BLaER1 treated with 17β-estradiol and CSF1 and Interleukin-3, amounts not matched to agents 10 nM and 100 nM (cell line): ENCODE data around the gene AEBP1.

ENCODE experiments used
- H3K27ac ChIP-seq, 11 experiments: shearing (Covaris generic); formaldehyde crosslinking; 2 replicates each; pipeline ENCODE4 v1.8.1; 2022
- H3K27me3 ChIP-seq, 11 experiments: shearing (Covaris generic); formaldehyde crosslinking; 2 replicates each; pipeline ENCODE4 v1.8.1; 2022
- H3K36me3 ChIP-seq, 11 experiments: shearing (Covaris generic); formaldehyde crosslinking; 2 replicates each; pipeline ENCODE4 v1.8.1; 2022
- H3K4me1 ChIP-seq, 10 experiments: shearing (Covaris generic); formaldehyde crosslinking; 2 replicates each; pipeline ENCODE4 v1.8.1; 2022
- H3K4me2 ChIP-seq, 11 experiments: shearing (Covaris generic); formaldehyde crosslinking; 2 replicates each; pipeline ENCODE4 v1.8.1; 2022
- H3K4me3 ChIP-seq, 10 experiments: shearing (Covaris generic); formaldehyde crosslinking; 2 replicates each; pipeline ENCODE4 v1.8.1; 2022
- H3K9ac ChIP-seq, 11 experiments: shearing (Covaris generic); formaldehyde crosslinking; 2 replicates each; pipeline ENCODE4 v1.8.1; 2022
- H3K9me3 ChIP-seq, 11 experiments: shearing (Covaris generic); formaldehyde crosslinking; replicated peaks in 1 of 11; 2 replicates each; pipeline ENCODE4 v1.8.1; 2022
- H4K20me1 ChIP-seq, 11 experiments: shearing (Covaris generic); formaldehyde crosslinking; 2 replicates each; pipeline ENCODE4 v1.8.1; 2022
- Cebpa-rat ChIP-seq, 11 experiments: shearing (Covaris generic); IDR thresholded peaks; 2 replicates each; pipeline ENCODE4 v1.8.1; 2022

The AEBP1 gene

GRCh38 chr7:44102846-44103565 lies 1.1 kb upstream of the AEBP1 start:
- H3K9me3 ChIP-seq = no peaks in the 10 kb centered on the region
- peak overlapping the region in 8 of 11 experiments; percentile 1 to 89 (median 80); a peak in 12 of 22 replicates for H3K9ac ChIP-seq
- peaks cover 4 to 23% (median 21%) of the 10 kb centered on the region in 11 experiments; a peak in 19 of 22 replicates for H3K36me3 ChIP-seq
- H3K27ac ChIP-seq = peak overlapping the region in 8 of 11 experiments; percentile 84 to 97 (median 91); a peak in 14 of 22 replicates
- peak overlapping the region in 5 of 10 experiments; percentile 72 to 84 (median 76); a peak in 9 of 20 replicates for H3K4me3 ChIP-seq
- H4K20me1 ChIP-seq = peaks cover 0 to 35% (median 32%) of the 10 kb centered on the region in 11 experiments; a peak in 18 of 22 replicates
- H3K4me2 ChIP-seq = peak overlapping the region; percentile 81 to 97 (median 91)
- no peak for TF ChIP-seq Cebpa-rat (IDR thresholded peaks at IDR 0.05)
- peaks cover 73 to 92% (median 88%) of the 10 kb centered on the region in 10 experiments for H3K4me1 ChIP-seq
- no peaks in the 10 kb centered on the region; a peak in 1 of 22 replicates for H3K27me3 ChIP-seq

GRCh38 chr7:44103566-44103922 lies 601 bp upstream of the AEBP1 start:
- Histone ChIP-seq H3K27me3 (no peaks in the 10 kb centered on the region; a peak in 1 of 22 replicates), H3K4me2 (peak overlapping the region; percentile 81 to 97 (median 91)), H3K9ac (peak overlapping the region in 10 of 11 experiments; percentile 32 to 89 (median 82); a peak in 18 of 22 replicates), H3K4me1 (peaks cover 67 to 91% (median 83%) of the 10 kb centered on the region in 10 experiments), H3K36me3 (peaks cover 4 to 28% (median 26%) of the 10 kb centered on the region in 11 experiments; a peak in 19 of 22 replicates), H3K9me3 (no peaks in the 10 kb centered on the region), H3K4me3 (peak overlapping the region in 9 of 10 experiments; percentile 27 to 84 (median 73); a peak in 16 of 20 replicates), H4K20me1 (peaks cover 0 to 40% (median 38%) of the 10 kb centered on the region in 11 experiments; a peak in 18 of 22 replicates), H3K27ac (peak overlapping the region in 9 of 11 experiments; percentile 25 to 97 (median 91); a peak in 17 of 22 replicates)
- TF ChIP-seq Cebpa-rat (IDR thresholded peaks at IDR 0.05) = no peak

GRCh38 chr7:44104860-44105771 lies 971 bp downstream of the AEBP1 start:
- Histone ChIP-seq H3K4me3 (peak overlapping the region; percentile 48 to 84 (median 72)), H3K27me3 (no peaks in the 10 kb centered on the region; a peak in 1 of 22 replicates), H4K20me1 (peaks cover 0 to 56% (median 52%) of the 10 kb centered on the region in 11 experiments; a peak in 18 of 22 replicates), H3K36me3 (peaks cover 8 to 44% (median 40%) of the 10 kb centered on the region in 11 experiments; a peak in 21 of 22 replicates), H3K4me2 (peak overlapping the region; percentile 82 to 98 (median 92)), H3K9me3 (no peaks in the 10 kb centered on the region), H3K9ac (peak overlapping the region; percentile 75 to 89 (median 83)), H3K27ac (peak overlapping the region; percentile 38 to 97 (median 83); a peak in 20 of 22 replicates), H3K4me1 (peaks cover 55 to 80% (median 70%) of the 10 kb centered on the region in 10 experiments)
- peak in 4 of 11 experiments; percentile 19 to 61 (median 35); a peak in 3 of 22 replicates for TF ChIP-seq Cebpa-rat (IDR thresholded peaks at IDR 0.05)

DNA sequence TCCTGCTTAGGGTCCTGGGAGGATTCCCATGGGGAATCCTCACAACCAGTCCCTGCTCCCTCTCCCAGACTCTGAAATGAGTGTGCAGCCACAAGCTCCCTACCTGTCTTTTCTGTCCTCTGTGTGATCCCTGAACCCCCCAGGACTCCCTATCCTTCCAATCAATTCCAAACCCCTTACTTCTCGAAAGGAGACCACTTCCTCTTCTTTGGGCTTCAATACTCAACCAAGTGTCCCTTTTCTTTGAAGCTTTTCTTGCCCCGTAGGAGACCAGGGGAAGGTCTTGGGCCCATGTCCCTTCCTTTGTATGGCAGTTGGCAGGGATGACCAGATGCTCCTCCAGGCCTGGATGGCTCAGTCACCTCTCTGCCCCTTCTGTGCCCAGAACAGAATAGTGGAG lies 1.7 kb downstream of the AEBP1 start:
- TF ChIP-seq Cebpa-rat (IDR thresholded peaks at IDR 0.05) = no peak
- Histone ChIP-seq H3K27ac (peak overlapping the region in 8 of 11 experiments; percentile 77 to 97 (median 84); a peak in 16 of 22 replicates), H4K20me1 (peaks cover 0 to 63% (median 59%) of the 10 kb centered on the region in 11 experiments; a peak in 18 of 22 replicates), H3K4me2 (peak overlapping the region; percentile 82 to 98 (median 92)), H3K36me3 (peaks cover 13 to 51% (median 47%) of the 10 kb centered on the region in 11 experiments), H3K4me3 (peak overlapping the region; percentile 48 to 84 (median 72)), H3K9me3 (no peaks in the 10 kb centered on the region), H3K4me1 (peaks cover 48 to 77% (median 63%) of the 10 kb centered on the region in 10 experiments), H3K27me3 (no peaks in the 10 kb centered on the region; a peak in 1 of 22 replicates), H3K9ac (peak overlapping the region; percentile 75 to 89 (median 83); a peak in 20 of 22 replicates)

GRCh38 chr7:44106311-44107065 lies 2.3 kb downstream of the AEBP1 start:
- Histone ChIP-seq H3K27ac (peak overlapping the region in 7 of 11 experiments; percentile 32 to 97 (median 42); a peak in 10 of 22 replicates), H3K4me1 (peaks cover 42 to 70% (median 56%) of the 10 kb centered on the region in 10 experiments), H3K27me3 (no peaks in the 10 kb centered on the region; a peak in 1 of 22 replicates), H4K20me1 (peaks cover 0 to 70% (median 66%) of the 10 kb centered on the region in 11 experiments; a peak in 18 of 22 replicates), H3K4me3 (peak overlapping the region in 8 of 10 experiments; percentile 65 to 84 (median 74); a peak in 14 of 20 replicates), H3K9me3 (no peaks in the 10 kb centered on the region), H3K4me2 (peak overlapping the region; percentile 82 to 98 (median 92)), H3K9ac (peak overlapping the region in 10 of 11 experiments; percentile 76 to 89 (median 84); a peak in 18 of 22 replicates), H3K36me3 (peaks cover 20 to 58% (median 54%) of the 10 kb centered on the region in 11 experiments)
- no peak for TF ChIP-seq Cebpa-rat (IDR thresholded peaks at IDR 0.05)

DNA sequence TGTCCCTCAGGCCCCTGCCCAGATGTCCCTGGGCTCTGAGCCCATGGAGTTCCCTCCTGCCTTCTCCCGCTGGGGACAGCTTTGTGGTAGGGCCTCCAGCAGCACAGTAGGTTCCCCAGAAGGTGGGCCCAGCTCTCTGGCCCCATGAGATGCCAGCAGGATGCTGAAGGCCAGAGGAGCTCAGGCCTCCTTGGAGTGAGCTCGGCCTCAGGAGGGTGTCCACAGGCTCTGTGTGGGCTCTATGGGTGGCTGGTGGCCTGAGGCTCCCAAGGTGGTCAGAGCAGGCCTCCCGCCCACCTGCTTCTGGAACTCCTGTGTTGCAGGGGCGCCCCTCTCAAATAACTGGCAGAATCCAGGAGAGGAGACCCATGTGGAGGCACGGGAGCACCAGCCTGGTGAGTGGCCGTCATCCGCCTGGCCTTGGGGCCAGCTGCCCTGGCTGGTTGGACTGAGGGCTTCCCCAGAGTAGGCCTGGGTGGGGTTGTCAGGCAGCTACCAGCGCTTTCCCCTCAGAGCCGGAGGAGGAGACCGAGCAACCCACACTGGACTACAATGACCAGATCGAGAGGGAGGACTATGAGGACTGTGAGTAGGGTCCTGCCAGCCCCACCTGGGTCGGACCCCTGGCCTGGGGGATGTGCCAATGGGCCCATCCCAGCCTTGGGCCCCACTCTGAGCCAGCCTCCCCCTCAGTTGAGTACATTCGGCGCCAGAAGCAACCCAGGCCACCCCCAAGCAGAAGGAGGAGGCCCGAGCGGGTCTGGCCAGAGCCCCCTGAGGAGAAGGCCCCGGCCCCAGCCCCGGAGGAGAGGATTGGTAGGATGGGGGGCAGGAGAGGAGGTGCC lies 3.2 kb downstream of the AEBP1 start:
- Histone ChIP-seq H4K20me1 (peaks cover 0 to 78% (median 74%) of the 10 kb centered on the region in 11 experiments; a peak in 18 of 22 replicates), H3K36me3 (peaks cover 26 to 66% (median 62%) of the 10 kb centered on the region in 11 experiments), H3K27me3 (no peaks in the 10 kb centered on the region; a peak in 1 of 22 replicates), H3K9me3 (no peaks in the 10 kb centered on the region), H3K4me3 (peak overlapping the region in 5 of 10 experiments; percentile 72 to 84 (median 79); a peak in 7 of 20 replicates), H3K4me1 (peaks cover 33 to 62% (median 47%) of the 10 kb centered on the region in 10 experiments), H3K4me2 (peak overlapping the region in 10 of 11 experiments; percentile 82 to 98 (median 93); a peak in 19 of 22 replicates), H3K9ac (peak overlapping the region in 8 of 11 experiments; percentile 31 to 89 (median 84); a peak in 15 of 22 replicates), H3K27ac (peak overlapping the region in 7 of 11 experiments; percentile 32 to 84 (median 42); a peak in 10 of 22 replicates)
- TF ChIP-seq Cebpa-rat (IDR thresholded peaks at IDR 0.05) = no peak
